SK-N-SH treated with all-trans-retinoic acid at 6 μM for 48 hours (cell line): ENCODE results near the gene RGS7.

Source experiments
- ATAC-seq: fragments of 200-7000 bp; cut with Tn5 transposase; 3 replicates; pipeline ENCODE4 v1.9.1; 2020; ENCODE audit warnings: mild to moderate bottlenecking, moderate library complexity
- ARNTL ChIP-seq: fragments of 450-650 bp; formaldehyde crosslinking; IDR thresholded peaks from 2 replicates; pipeline ENCODE4 v1.5.0; 2020; ENCODE audit warnings: low read depth, mild to moderate bottlenecking, moderate library complexity, borderline replicate concordance
- CSDC2 ChIP-seq: fragments of 250-450 bp; sonication (Bioruptor Pico); IDR thresholded peaks from 2 replicates; pipeline ENCODE4 v1.5.0; 2020; ENCODE audit warnings: mild to moderate bottlenecking, moderate library complexity
- ESRRG ChIP-seq: fragments of 250-450 bp; sonication (Bioruptor Pico); IDR thresholded peaks from 2 replicates; pipeline ENCODE4 v1.6.1; 2021; ENCODE audit warnings: mild to moderate bottlenecking
- GLIS3 ChIP-seq: fragments of 250-450 bp; sonication (Bioruptor Pico); IDR thresholded peaks from 2 replicates; pipeline ENCODE4 v1.5.0; 2020; ENCODE audit warnings: mild to moderate bottlenecking, moderate library complexity
- ISL1 ChIP-seq: fragments of 250-450 bp; sonication (Bioruptor Pico); IDR thresholded peaks from 2 replicates; pipeline ENCODE4 v2.1.2; 2022; ENCODE audit warnings: mild to moderate bottlenecking, moderate library complexity
- OSR1 ChIP-seq: fragments of 250-450 bp; sonication (Bioruptor Pico); IDR thresholded peaks from 2 replicates; pipeline ENCODE4 v1.8.0; 2022; ENCODE audit warnings: moderate library complexity, mild to moderate bottlenecking, inconsistent platforms
- PPARA ChIP-seq: fragments of 250-450 bp; sonication (Bioruptor Pico); IDR thresholded peaks from 2 replicates; pipeline ENCODE4 v1.5.0; 2020; ENCODE audit warnings: mild to moderate bottlenecking, borderline replicate concordance
- RARB ChIP-seq: fragments of 250-450 bp; sonication (Bioruptor Pico); IDR thresholded peaks from 2 replicates; pipeline ENCODE4 v1.8.0; 2021; ENCODE audit warnings: mild to moderate bottlenecking, moderate library complexity
- SNAI2 ChIP-seq: fragments of 250-450 bp; sonication (Bioruptor Pico); IDR thresholded peaks from 2 replicates; pipeline ENCODE4 v1.5.0; 2020; ENCODE audit warnings: mild to moderate bottlenecking, moderate library complexity
- TOX ChIP-seq: fragments of 250-450 bp; sonication (Bioruptor Pico); IDR thresholded peaks from 2 replicates; pipeline ENCODE4 v1.8.0; 2021; ENCODE audit warnings: mild to moderate bottlenecking, moderate library complexity, borderline replicate concordance
- TSHZ2 ChIP-seq: fragments of 250-450 bp; sonication (Bioruptor Pico); IDR thresholded peaks from 2 replicates; pipeline ENCODE4 v1.5.0; 2020; ENCODE audit warnings: mild to moderate bottlenecking, moderate library complexity
- ZC3H10 ChIP-seq: fragments of 250-450 bp; sonication (Bioruptor Pico); IDR thresholded peaks from 2 replicates; pipeline ENCODE4 v1.5.1; 2021; ENCODE audit warnings: mild to moderate bottlenecking, moderate library complexity
- ZFP3 ChIP-seq: fragments of 250-450 bp; sonication (Bioruptor Pico); IDR thresholded peaks from 2 replicates; pipeline ENCODE4 v1.5.0; 2020; ENCODE audit warnings: mild to moderate bottlenecking, moderate library complexity
- ZFP30 ChIP-seq: fragments of 450-650 bp; formaldehyde crosslinking; IDR thresholded peaks from 2 replicates; pipeline ENCODE4 v1.5.0; 2022; ENCODE audit warnings: mild to moderate bottlenecking, moderate library complexity
- ZNF565 ChIP-seq: fragments of 450-650 bp; formaldehyde crosslinking; conservative IDR thresholded peaks from 2 replicates; pipeline ENCODE4 v1.5.0; 2020; ENCODE audit warnings: low read depth, mild to moderate bottlenecking, moderate library complexity
- ZNF70 ChIP-seq: fragments of 450-650 bp; formaldehyde crosslinking; IDR thresholded peaks from 2 replicates; pipeline ENCODE4 v1.5.0; 2020; ENCODE audit warnings: mild to moderate bottlenecking, moderate library complexity
- ZNF8 ChIP-seq: fragments of 450-650 bp; formaldehyde crosslinking; IDR thresholded peaks from 2 replicates; pipeline ENCODE4 v1.5.0; 2020; ENCODE audit warnings: mild to moderate bottlenecking, moderate library complexity
- TF ChIP-seq, protein P1 (sequence below): fragments of 250-450 bp; sonication (Bioruptor Pico); IDR thresholded peaks from 2 replicates; pipeline ENCODE4 v1.8.0; 2021; ENCODE audit warnings: low read depth, mild to moderate bottlenecking, moderate library complexity, borderline replicate concordance
- TF ChIP-seq, protein P2 (sequence below): fragments of 250-450 bp; sonication (Bioruptor Pico); IDR thresholded peaks from 2 replicates; pipeline ENCODE4 v1.5.1; 2021; ENCODE audit warnings: mild to moderate bottlenecking, moderate library complexity
- TF ChIP-seq, protein P3 (sequence below): fragments of 250-450 bp; sonication (Bioruptor Pico); IDR thresholded peaks from 2 replicates; pipeline ENCODE4 v1.8.0; 2020; ENCODE audit warnings: mild to moderate bottlenecking, moderate library complexity, borderline replicate concordance

RGS7 gene

GRCh38 chr1:241139047-241139446 lies 218.0 kb downstream of the RGS7 start:
- ATAC-seq = no peak
- TF ChIP-seq, protein P1, sequence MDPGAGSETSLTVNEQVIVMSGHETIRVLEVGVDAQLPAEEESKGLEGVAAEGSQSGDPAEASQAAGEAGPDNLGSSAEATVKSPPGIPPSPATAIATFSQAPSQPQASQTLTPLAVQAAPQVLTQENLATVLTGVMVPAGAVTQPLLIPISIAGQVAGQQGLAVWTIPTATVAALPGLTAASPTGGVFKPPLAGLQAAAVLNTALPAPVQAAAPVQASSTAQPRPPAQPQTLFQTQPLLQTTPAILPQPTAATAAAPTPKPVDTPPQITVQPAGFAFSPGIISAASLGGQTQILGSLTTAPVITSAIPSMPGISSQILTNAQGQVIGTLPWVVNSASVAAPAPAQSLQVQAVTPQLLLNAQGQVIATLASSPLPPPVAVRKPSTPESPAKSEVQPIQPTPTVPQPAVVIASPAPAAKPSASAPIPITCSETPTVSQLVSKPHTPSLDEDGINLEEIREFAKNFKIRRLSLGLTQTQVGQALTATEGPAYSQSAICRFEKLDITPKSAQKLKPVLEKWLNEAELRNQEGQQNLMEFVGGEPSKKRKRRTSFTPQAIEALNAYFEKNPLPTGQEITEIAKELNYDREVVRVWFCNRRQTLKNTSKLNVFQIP (CRISPR knock-in tag) = no peak
- TF ChIP-seq CSDC2 (CRISPR knock-in tag) = no peak
- TF ChIP-seq PPARA = no peak
- TF ChIP-seq SNAI2 (CRISPR knock-in tag) = no peak
- no peak for TF ChIP-seq ZFP3 (CRISPR knock-in tag)
- no peak for TF ChIP-seq ZNF70 (CRISPR knock-in tag)
- TF ChIP-seq, protein P2, sequence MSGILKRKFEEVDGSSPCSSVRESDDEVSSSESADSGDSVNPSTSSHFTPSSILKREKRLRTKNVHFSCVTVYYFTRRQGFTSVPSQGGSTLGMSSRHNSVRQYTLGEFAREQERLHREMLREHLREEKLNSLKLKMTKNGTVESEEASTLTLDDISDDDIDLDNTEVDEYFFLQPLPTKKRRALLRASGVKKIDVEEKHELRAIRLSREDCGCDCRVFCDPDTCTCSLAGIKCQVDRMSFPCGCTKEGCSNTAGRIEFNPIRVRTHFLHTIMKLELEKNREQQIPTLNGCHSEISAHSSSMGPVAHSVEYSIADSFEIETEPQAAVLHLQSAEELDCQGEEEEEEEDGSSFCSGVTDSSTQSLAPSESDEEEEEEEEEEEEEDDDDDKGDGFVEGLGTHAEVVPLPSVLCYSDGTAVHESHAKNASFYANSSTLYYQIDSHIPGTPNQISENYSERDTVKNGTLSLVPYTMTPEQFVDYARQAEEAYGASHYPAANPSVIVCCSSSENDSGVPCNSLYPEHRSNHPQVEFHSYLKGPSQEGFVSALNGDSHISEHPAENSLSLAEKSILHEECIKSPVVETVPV = no peak
- TF ChIP-seq ZC3H10 (CRISPR knock-in tag) = no peak
- TF ChIP-seq TSHZ2 (CRISPR knock-in tag) = no peak
- no peak for TF ChIP-seq ESRRG
- TF ChIP-seq RARB (CRISPR knock-in tag) = no peak
- TF ChIP-seq GLIS3 (CRISPR knock-in tag) = no peak
- TF ChIP-seq ISL1 (CRISPR knock-in tag) = no peak
- no peak for TF ChIP-seq ZFP30 (CRISPR knock-in tag)
- TF ChIP-seq TOX = no peak

DNA sequence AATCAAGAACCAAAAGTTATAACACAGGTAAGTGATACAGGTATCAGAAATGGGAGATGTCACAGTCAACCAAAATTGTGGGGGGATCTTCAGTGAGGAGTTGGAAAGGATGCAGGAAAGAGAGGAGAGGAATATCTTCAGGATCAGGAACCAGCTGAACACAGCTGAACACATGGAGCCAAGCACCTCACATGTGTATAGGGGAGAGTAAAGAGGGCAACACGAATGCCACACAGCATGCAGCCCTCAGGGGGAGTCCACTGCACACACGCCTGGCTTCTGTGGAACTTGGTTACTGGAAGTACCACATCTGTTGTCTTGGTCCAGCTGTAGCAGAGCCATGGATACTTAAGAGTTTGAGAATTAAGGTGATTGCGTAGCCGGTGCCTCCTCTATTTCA lies 218.8 kb downstream of the RGS7 start:
- TF ChIP-seq GLIS3 (CRISPR knock-in tag) (no peak), ESRRG (no peak), ZNF8 (CRISPR knock-in tag) (no peak), OSR1 (no peak), RARB (CRISPR knock-in tag) (no peak), TSHZ2 (CRISPR knock-in tag) (no peak), ARNTL (no peak)
- TF ChIP-seq, protein P3, sequence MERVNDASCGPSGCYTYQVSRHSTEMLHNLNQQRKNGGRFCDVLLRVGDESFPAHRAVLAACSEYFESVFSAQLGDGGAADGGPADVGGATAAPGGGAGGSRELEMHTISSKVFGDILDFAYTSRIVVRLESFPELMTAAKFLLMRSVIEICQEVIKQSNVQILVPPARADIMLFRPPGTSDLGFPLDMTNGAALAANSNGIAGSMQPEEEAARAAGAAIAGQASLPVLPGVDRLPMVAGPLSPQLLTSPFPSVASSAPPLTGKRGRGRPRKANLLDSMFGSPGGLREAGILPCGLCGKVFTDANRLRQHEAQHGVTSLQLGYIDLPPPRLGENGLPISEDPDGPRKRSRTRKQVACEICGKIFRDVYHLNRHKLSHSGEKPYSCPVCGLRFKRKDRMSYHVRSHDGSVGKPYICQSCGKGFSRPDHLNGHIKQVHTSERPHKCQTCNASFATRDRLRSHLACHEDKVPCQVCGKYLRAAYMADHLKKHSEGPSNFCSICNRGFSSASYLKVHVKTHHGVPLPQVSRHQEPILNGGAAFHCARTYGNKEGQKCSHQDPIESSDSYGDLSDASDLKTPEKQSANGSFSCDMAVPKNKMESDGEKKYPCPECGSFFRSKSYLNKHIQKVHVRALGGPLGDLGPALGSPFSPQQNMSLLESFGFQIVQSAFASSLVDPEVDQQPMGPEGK (CRISPR knock-in tag) = no peak
- no peak for ATAC-seq

- no peak for ATAC-seq
- TF ChIP-seq ESRRG = no peak
- TF ChIP-seq, protein P1 (CRISPR knock-in tag) = no peak
- TF ChIP-seq ZNF70 (CRISPR knock-in tag) = no peak
- TF ChIP-seq ISL1 (CRISPR knock-in tag) = no peak
- TF ChIP-seq OSR1 = no peak
- no peak for TF ChIP-seq ZFP30 (CRISPR knock-in tag)
- no peak for TF ChIP-seq ZNF8 (CRISPR knock-in tag)
- no peak for TF ChIP-seq ZNF565 (CRISPR knock-in tag)
Measured at GRCh38 chr1:241136389-241136788, 220.6 kb downstream of the RGS7 start.
